Measurements from ENCODE around the gene CACNA1I.

CACNA1I gene

DNA sequence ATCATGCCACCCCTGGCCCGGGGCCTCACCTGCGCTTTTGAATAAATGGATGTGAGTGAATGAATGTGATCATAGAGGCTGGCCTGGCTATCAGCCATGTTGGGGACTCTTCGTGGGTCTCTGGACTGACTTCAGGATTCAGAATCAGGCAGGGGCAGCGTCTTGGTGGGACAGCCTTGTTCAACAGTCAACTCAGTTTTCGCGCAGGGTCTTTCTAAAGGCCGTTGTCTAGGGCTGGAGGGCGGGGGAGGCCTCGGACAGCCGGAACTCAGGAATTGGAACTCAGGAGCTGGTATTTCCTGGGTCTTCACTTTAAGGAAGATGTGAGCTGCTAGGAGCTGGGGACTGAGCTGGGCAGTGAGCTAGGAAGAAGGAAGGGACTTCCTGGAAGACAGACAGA, 146.0 kb downstream of the CACNA1I start:
- Histone ChIP-seq H3K4me3 (ENCODE audit: insufficient read depth, low read depth, low read length, poor library complexity, severe bottlenecking) (no peak overlapping the region), H3K27me3 (replicated peaks; ENCODE audit: control insufficient read depth, insufficient read depth, low read length, poor library complexity, severe bottlenecking) (no peaks in the 10 kb centered on the region), H3K27ac (ENCODE audit: insufficient read depth, low read length, poor library complexity, severe bottlenecking) (no peak overlapping the region), H3K9me3 (ENCODE audit: control insufficient read depth, low read length) (no peaks in the 10 kb centered on the region), H3K4me1 (ENCODE audit: control insufficient read depth, insufficient read depth, low read length, poor library complexity, severe bottlenecking) (no peaks in the 10 kb centered on the region), H3K36me3 (ENCODE audit: control insufficient read depth, insufficient read depth, low read length) (no peaks in the 10 kb centered on the region)
- DNase-seq, result no peak

- DNase-seq, result no peak
- Histone ChIP-seq H3K27ac (ENCODE audit: insufficient read depth, low read length, poor library complexity, severe bottlenecking) (no peak overlapping the region), H3K4me3 (ENCODE audit: insufficient read depth, low read depth, low read length, poor library complexity, severe bottlenecking) (no peak overlapping the region), H3K36me3 (ENCODE audit: control insufficient read depth, insufficient read depth, low read length) (no peaks in the 10 kb centered on the region), H3K27me3 (replicated peaks; ENCODE audit: control insufficient read depth, insufficient read depth, low read length, poor library complexity, severe bottlenecking) (no peaks in the 10 kb centered on the region), H3K9me3 (ENCODE audit: control insufficient read depth, low read length) (no peaks in the 10 kb centered on the region), H3K4me1 (ENCODE audit: control insufficient read depth, insufficient read depth, low read length, poor library complexity, severe bottlenecking) (no peaks in the 10 kb centered on the region)
These were observed 146.5 kb downstream of the CACNA1I start for GRCh38 chr22:39717099-39717498.

DNA sequence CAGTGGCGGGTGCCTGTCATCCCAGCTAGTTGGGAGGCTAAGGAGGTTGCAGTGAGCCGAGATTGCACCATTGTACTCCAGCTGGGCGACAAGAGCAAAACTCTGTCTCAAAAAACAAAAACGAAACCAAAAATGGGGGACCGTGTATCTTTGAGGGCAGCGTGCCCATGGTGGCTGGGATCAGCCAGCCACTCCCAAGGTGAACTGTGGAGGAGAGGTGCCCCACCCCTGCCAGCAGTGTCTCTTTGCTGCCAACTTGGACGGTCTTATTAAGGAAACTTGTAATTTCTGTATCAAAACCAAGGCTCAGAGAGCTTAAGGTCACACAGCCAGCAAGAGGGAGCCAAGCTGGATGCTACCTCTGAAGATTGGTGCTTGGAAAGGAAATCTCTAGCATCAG, 147.7 kb downstream of the CACNA1I start:
- Histone ChIP-seq H3K4me1 (ENCODE audit: control insufficient read depth, insufficient read depth, low read length, poor library complexity, severe bottlenecking) (no peaks in the 10 kb centered on the region), H3K27me3 (replicated peaks; ENCODE audit: control insufficient read depth, insufficient read depth, low read length, poor library complexity, severe bottlenecking) (no peaks in the 10 kb centered on the region), H3K4me3 (ENCODE audit: insufficient read depth, low read depth, low read length, poor library complexity, severe bottlenecking) (no peak overlapping the region), H3K36me3 (ENCODE audit: control insufficient read depth, insufficient read depth, low read length) (no peaks in the 10 kb centered on the region), H3K27ac (ENCODE audit: insufficient read depth, low read length, poor library complexity, severe bottlenecking) (no peak overlapping the region), H3K9me3 (ENCODE audit: control insufficient read depth, low read length) (no peaks in the 10 kb centered on the region)
- no peak for DNase-seq

- no peaks in the 10 kb centered on the region for H3K36me3 ChIP-seq (ENCODE audit: control insufficient read depth, insufficient read depth, low read length)
- no peak for DNase-seq
- no peak overlapping the region for H3K4me3 ChIP-seq (ENCODE audit: insufficient read depth, low read depth, low read length, poor library complexity, severe bottlenecking)
- no peaks in the 10 kb centered on the region for H3K4me1 ChIP-seq (ENCODE audit: control insufficient read depth, insufficient read depth, low read length, poor library complexity, severe bottlenecking)
- no peak overlapping the region for H3K27ac ChIP-seq (ENCODE audit: insufficient read depth, low read length, poor library complexity, severe bottlenecking)
- H3K27me3 ChIP-seq (replicated peaks; ENCODE audit: control insufficient read depth, insufficient read depth, low read length, poor library complexity, severe bottlenecking), result no peaks in the 10 kb centered on the region
- no peaks in the 10 kb centered on the region for H3K9me3 ChIP-seq (ENCODE audit: control insufficient read depth, low read length)
These were observed 148.4 kb downstream of the CACNA1I start for GRCh38 chr22:39718921-39719475.

DNA sequence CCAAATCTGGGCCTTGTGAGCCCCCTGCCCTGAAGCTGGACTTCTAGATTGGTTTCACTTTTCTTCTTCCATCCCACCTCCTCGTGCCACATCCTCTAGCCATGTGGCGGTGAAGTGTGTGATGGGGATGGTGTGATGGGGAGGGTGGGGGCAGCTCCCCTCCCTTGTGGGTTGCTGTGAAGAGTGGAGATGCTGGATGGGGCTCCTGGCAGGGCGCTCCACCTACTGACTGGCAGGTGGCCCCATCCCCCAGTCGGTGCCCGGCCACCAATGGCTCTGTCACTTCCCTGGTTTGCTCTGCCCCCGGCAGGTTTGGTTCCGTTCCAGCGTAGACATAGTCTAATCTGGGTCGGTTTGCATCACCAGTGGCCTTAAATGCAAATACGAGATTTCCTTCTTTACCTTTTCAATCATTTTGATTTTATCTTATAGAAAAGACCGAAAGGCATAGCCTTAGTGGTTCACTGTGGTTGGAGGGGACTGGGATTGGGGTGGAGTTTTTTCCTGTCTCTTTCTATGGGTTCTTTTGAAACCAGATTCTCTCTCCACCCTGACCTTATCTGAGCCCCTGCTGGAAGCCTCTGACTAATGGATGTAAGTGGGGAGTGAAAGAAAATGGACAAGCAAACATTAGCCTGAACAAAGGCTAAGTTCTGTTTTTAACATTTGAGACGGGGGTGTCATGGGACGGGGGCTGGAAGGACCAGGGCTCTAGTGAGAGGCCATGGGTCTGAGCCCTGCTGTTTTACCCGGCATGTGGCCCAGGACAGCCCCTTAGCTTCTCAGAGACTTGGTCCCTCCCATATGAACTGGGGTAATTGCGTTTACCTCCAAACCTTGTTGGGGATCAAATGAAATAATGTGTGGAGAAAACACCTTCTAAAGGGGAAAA, 149.3 kb downstream of the CACNA1I start:
- H3K4me3 ChIP-seq (ENCODE audit: insufficient read depth, low read depth, low read length, poor library complexity, severe bottlenecking), result no peak overlapping the region
- H3K36me3 ChIP-seq (ENCODE audit: control insufficient read depth, insufficient read depth, low read length), result no peaks in the 10 kb centered on the region
- DNase-seq, result no peak
- no peaks in the 10 kb centered on the region for H3K4me1 ChIP-seq (ENCODE audit: control insufficient read depth, insufficient read depth, low read length, poor library complexity, severe bottlenecking)
- H3K27me3 ChIP-seq (replicated peaks; ENCODE audit: control insufficient read depth, insufficient read depth, low read length, poor library complexity, severe bottlenecking), result no peaks in the 10 kb centered on the region
- no peaks in the 10 kb centered on the region for H3K9me3 ChIP-seq (ENCODE audit: control insufficient read depth, low read length)
- no peak overlapping the region for H3K27ac ChIP-seq (ENCODE audit: insufficient read depth, low read length, poor library complexity, severe bottlenecking)

GRCh38 chr22:39721206-39722031, 150.9 kb downstream of the CACNA1I start:
- no peak overlapping the region for H3K27ac ChIP-seq (ENCODE audit: insufficient read depth, low read length, poor library complexity, severe bottlenecking)
- no peaks in the 10 kb centered on the region for H3K9me3 ChIP-seq (ENCODE audit: control insufficient read depth, low read length)
- no peak for DNase-seq
- no peak overlapping the region for H3K4me3 ChIP-seq (ENCODE audit: insufficient read depth, low read depth, low read length, poor library complexity, severe bottlenecking)
- H3K36me3 ChIP-seq (ENCODE audit: control insufficient read depth, insufficient read depth, low read length), result no peaks in the 10 kb centered on the region
- no peaks in the 10 kb centered on the region for H3K27me3 ChIP-seq (replicated peaks; ENCODE audit: control insufficient read depth, insufficient read depth, low read length, poor library complexity, severe bottlenecking)
- no peaks in the 10 kb centered on the region for H3K4me1 ChIP-seq (ENCODE audit: control insufficient read depth, insufficient read depth, low read length, poor library complexity, severe bottlenecking)

DNA sequence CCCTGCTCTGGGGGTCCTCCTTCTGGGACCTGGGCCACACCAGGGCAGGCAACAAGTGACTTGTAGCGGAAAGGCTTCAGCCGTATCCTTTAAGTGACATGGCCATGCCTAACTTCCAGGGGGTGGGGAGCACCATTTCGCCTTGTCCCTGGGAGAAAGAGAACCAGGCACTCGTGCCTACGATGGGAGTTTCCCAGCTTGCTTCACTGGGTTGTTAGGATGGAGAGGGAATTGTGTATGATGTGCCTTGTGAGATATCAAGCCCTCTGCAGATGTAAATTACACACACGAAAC, 151.4 kb downstream of the CACNA1I start:
- Histone ChIP-seq H3K4me3 (ENCODE audit: insufficient read depth, low read depth, low read length, poor library complexity, severe bottlenecking) (no peak overlapping the region), H3K4me1 (ENCODE audit: control insufficient read depth, insufficient read depth, low read length, poor library complexity, severe bottlenecking) (no peaks in the 10 kb centered on the region), H3K9me3 (ENCODE audit: control insufficient read depth, low read length) (no peaks in the 10 kb centered on the region), H3K27ac (ENCODE audit: insufficient read depth, low read length, poor library complexity, severe bottlenecking) (no peak overlapping the region), H3K27me3 (replicated peaks; ENCODE audit: control insufficient read depth, insufficient read depth, low read length, poor library complexity, severe bottlenecking) (no peaks in the 10 kb centered on the region), H3K36me3 (ENCODE audit: control insufficient read depth, insufficient read depth, low read length) (no peaks in the 10 kb centered on the region)
- DNase-seq, result no peak

DNA sequence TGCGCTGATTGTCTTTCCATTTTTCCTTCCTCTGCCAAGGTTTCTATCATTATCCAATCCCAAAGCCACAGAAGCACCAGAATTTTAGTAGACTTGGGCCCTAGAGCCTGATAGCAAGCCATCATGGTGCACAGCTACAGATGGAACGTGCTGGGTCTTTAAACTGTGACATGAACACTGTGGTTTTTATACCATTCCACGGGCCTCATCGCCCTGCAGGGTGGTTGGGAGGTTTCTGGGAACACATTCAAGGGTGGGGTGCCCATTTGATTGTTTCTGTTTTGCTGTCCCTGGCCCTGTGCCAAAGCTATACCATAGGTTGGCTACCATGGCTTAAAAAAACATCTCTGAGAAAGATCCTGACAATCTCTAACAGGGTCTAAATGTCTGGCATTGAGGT, 151.9 kb downstream of the CACNA1I start:
- H3K27ac ChIP-seq (ENCODE audit: insufficient read depth, low read length, poor library complexity, severe bottlenecking), result no peak overlapping the region
- H3K4me3 ChIP-seq (ENCODE audit: insufficient read depth, low read depth, low read length, poor library complexity, severe bottlenecking), result no peak overlapping the region
- H3K36me3 ChIP-seq (ENCODE audit: control insufficient read depth, insufficient read depth, low read length), result no peaks in the 10 kb centered on the region
- H3K4me1 ChIP-seq (ENCODE audit: control insufficient read depth, insufficient read depth, low read length, poor library complexity, severe bottlenecking), result no peaks in the 10 kb centered on the region
- no peak for DNase-seq
- H3K27me3 ChIP-seq (replicated peaks; ENCODE audit: control insufficient read depth, insufficient read depth, low read length, poor library complexity, severe bottlenecking), result no peaks in the 10 kb centered on the region
- H3K9me3 ChIP-seq (ENCODE audit: control insufficient read depth, low read length), result no peaks in the 10 kb centered on the region

GRCh38 chr22:39723463-39723862, 152.9 kb downstream of the CACNA1I start:
- Histone ChIP-seq H3K36me3 (ENCODE audit: control insufficient read depth, insufficient read depth, low read length) (no peaks in the 10 kb centered on the region), H3K9me3 (ENCODE audit: control insufficient read depth, low read length) (no peaks in the 10 kb centered on the region), H3K27ac (ENCODE audit: insufficient read depth, low read length, poor library complexity, severe bottlenecking) (no peak overlapping the region), H3K4me1 (ENCODE audit: control insufficient read depth, insufficient read depth, low read length, poor library complexity, severe bottlenecking) (no peaks in the 10 kb centered on the region), H3K27me3 (replicated peaks; ENCODE audit: control insufficient read depth, insufficient read depth, low read length, poor library complexity, severe bottlenecking) (no peaks in the 10 kb centered on the region), H3K4me3 (ENCODE audit: insufficient read depth, low read depth, low read length, poor library complexity, severe bottlenecking) (no peak overlapping the region)
- DNase-seq, result no peak

DNA sequence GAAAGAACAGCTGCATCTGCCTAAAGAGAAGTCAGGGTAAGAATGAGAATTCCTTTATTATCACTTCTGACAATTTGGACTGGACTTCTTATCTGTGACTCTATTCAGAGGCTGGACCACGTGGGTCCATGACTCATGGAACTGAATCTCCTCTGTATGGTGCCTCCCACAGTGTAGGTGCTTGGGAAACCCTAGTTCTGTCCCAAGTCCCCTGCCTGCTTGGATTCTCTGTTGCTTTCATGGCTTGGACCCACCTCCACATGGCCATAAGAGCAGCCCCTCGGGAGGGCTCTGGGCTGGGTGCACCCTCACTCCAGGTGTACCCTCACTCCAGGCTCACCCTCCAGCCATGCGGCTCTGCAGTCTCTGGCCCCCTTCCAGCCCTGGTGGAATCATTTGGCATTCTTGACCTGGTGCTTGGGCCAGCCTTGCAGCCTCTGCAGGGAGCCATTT, 153.4 kb downstream of the CACNA1I start:
- DNase-seq, result no peak
- Histone ChIP-seq H3K36me3 (ENCODE audit: control insufficient read depth, insufficient read depth, low read length) (no peaks in the 10 kb centered on the region), H3K9me3 (ENCODE audit: control insufficient read depth, low read length) (no peaks in the 10 kb centered on the region), H3K4me3 (ENCODE audit: insufficient read depth, low read depth, low read length, poor library complexity, severe bottlenecking) (no peak overlapping the region), H3K4me1 (ENCODE audit: control insufficient read depth, insufficient read depth, low read length, poor library complexity, severe bottlenecking) (no peaks in the 10 kb centered on the region), H3K27ac (ENCODE audit: insufficient read depth, low read length, poor library complexity, severe bottlenecking) (no peak overlapping the region), H3K27me3 (replicated peaks; ENCODE audit: control insufficient read depth, insufficient read depth, low read length, poor library complexity, severe bottlenecking) (no peaks in the 10 kb centered on the region)
